Measurements from ENCODE around the gene RFX1.

RFX1 gene

GRCh38 chr19:13981021-13981420 lies 25.1 kb downstream of the RFX1 start:
- no peak overlapping the region for H3K27ac ChIP-seq
- TF ChIP-seq CTCF (IDR thresholded peaks at IDR 0.05) (no peak), ZFX (IDR thresholded peaks at IDR 0.05; ENCODE audit: borderline replicate concordance) (no peak)

- H3K27ac ChIP-seq = no peak overlapping the region
- TF ChIP-seq ZFX (IDR thresholded peaks at IDR 0.05; ENCODE audit: borderline replicate concordance) = no peak
These were observed 25.8 kb downstream of the RFX1 start for GRCh38 chr19:13980340-13980739.

GRCh38 chr19:13979686-13980085 lies 26.4 kb downstream of the RFX1 start:
- H3K27ac ChIP-seq = no peak overlapping the region
- no peak for TF ChIP-seq CTCF (IDR thresholded peaks at IDR 0.05)
- TF ChIP-seq ZFX (IDR thresholded peaks at IDR 0.05; ENCODE audit: borderline replicate concordance) = no peak

- no peak overlapping the region for H3K27ac ChIP-seq
- TF ChIP-seq ZFX (IDR thresholded peaks at IDR 0.05; ENCODE audit: borderline replicate concordance) (no peak), CTCF (IDR thresholded peaks at IDR 0.05) (no peak)
These were observed 26.9 kb downstream of the RFX1 start for GRCh38 chr19:13979244-13979615.

GRCh38 chr19:13978351-13979243 lies 27.5 kb downstream of the RFX1 start:
- H3K27ac ChIP-seq = no peak overlapping the region
- TF ChIP-seq CTCF (IDR thresholded peaks at IDR 0.05) (no peak), ZFX (IDR thresholded peaks at IDR 0.05; ENCODE audit: borderline replicate concordance) (no peak)

- no peak overlapping the region for H3K27ac ChIP-seq
- TF ChIP-seq CTCF (IDR thresholded peaks at IDR 0.05) (no peak), ZFX (IDR thresholded peaks at IDR 0.05; ENCODE audit: borderline replicate concordance) (no peak)
These were observed 28.3 kb downstream of the RFX1 start for GRCh38 chr19:13977803-13978202.

GRCh38 chr19:13976446-13976845 lies 29.7 kb downstream of the RFX1 start:
- TF ChIP-seq ZFX (IDR thresholded peaks at IDR 0.05; ENCODE audit: borderline replicate concordance) (no peak), CTCF (IDR thresholded peaks at IDR 0.05) (no peak)
- H3K27ac ChIP-seq = no peak overlapping the region

Measured in 22Rv1 (cell line).